HG02938 (cell line): ENCODE results near the gene TNFAIP8L3.

Source experiments
- ATAC-seq: cut with Tn5 transposase; IDR thresholded peaks from one replicate; pipeline ENCODE4 v1.9.1; 2021; ENCODE audit warnings: mild to moderate bottlenecking, moderate library complexity; ENCODE audit not compliant: unreplicated experiment

TNFAIP8L3 gene

DNA sequence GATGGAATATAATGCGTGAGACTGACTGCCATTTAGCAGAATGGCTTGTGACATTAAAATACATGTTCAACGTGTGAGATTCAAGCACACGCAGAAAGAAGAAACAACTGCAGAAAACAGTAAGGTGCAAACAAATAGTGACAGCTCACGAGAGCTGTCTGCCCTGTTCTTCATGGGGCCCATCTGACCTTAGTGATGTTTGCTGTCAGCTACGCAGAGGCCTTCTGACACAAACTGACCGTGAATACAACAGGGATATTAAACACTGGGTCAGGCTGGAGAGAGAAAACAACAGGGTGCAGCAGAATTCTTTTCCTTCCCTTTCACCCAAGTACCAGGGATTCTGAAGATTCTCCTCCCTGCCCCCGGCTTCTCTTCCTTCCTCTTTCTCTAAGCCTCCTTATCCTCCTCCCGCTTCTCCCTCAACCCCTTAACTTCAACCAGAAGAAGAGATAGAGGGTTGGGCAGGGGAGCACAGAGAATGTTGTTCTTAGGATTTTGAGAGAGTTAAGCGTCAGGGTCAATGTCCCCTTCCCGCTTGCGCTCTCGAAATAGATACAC is 2.1 kb downstream of the TNFAIP8L3 start:
- ATAC-seq: no peak

DNA sequence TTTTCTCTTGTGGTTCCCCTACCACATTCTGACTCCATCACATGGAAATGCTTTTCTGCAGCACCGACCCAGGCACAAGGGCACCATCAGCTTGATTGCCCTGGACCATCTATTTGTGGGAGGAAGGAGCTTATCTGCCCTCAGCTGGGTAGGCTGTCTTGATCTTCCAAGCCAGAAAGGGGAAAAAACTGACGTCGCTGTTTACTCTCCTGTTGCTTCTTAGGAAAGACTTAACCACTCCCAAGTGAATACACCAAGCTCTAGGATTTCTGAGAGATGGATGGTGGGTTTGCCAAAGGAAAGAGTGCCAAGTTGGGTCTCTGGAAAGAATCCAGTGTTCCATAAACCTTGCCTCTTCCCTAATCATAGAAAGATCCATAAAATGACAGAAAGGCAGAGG is 4.0 kb downstream of the TNFAIP8L3 start:
- ATAC-seq: no peak

DNA sequence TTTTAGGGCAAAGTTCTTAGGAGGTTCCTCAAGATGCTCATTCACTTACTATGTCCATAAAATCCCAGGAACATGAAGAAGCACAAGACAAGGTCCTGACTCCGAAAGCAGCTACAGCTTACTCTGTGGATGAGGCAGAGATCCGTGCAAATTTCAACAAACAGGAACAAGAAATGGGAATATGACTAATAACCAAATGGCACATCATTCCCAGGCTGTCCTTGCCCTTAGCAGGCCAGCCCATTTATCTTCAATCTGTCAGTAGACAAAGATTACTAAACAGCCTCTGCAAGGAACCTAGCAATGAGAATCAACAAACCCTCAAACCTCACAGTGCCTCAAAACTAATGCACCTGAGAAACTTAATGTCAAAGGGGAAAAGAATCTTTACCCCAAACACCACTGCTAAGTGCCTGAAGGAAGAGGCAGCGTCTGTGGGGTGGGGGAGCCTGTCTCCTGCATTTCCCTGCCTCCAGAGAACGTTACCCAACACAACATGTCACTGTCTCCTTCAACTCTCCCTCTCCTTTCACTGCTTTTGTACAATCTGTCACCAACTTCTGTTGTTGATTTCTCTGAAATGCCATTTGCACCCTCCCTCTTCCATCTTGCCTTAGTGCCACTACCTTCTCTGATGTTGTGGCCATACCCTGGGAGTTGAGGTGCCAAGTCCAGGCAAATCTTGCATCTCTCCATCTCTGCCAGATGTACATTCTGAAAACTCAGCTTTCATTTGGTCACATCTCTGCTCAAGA is 4.8 kb downstream of the TNFAIP8L3 start:
- ATAC-seq: no peak

DNA sequence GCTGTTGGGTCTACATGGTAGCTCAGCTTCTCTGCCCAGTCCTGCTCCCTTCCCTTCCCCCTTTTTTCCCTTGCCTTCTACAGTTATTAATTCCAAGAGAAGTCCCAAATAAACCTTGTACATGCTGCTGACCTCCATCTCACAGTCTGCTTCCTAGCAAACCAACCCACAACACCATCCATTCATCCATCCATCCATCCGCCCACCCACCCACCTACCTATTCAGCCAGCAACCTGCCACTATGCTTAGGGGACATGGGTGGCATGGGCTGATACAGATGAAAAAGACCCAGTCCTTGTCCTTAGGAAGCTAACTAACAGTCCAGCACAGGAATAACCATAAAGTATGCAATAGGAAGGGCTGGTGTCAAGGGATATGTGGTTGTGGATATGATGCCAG is 5.7 kb downstream of the TNFAIP8L3 start:
- ATAC-seq: no peak

DNA sequence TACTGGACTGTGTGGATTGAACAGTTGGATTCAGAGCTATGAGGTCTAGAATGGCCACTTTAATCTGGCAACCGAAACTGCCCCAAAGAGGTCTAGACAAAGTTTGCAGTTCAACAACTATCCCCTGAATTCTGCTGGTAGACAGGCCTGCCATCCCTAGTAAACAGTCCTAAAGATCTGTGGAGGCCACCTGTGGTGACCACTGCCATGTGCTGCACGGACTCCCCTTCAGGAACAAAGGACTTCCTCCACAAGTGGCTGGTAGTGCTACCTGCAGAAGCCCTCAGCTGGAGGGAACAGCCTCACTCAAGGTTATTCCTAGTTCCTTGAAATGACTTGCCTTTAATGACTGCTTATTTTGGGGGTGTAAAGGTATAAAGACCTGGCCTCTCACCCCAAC is 6.1 kb downstream of the TNFAIP8L3 start:
- no peak for ATAC-seq

DNA sequence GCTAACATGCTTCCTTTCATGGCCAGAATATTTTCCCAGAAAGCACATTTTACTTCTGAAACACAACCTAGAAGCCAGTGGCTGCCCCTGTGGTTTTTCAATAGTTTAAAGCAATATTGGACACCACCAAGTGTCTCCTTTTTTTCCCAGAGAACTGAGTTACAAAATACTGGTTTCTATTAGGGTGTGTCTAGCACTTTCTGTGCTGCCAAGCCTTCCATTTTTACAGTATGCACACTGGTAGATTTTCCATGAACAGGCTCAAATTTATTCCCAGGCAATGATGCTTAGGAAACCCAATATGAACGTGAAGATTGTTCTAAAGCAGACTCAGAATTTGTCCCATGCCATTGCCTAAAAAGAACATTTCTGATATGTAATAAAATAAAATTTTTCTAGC is 7.2 kb downstream of the TNFAIP8L3 start:
- ATAC-seq: no peak

DNA sequence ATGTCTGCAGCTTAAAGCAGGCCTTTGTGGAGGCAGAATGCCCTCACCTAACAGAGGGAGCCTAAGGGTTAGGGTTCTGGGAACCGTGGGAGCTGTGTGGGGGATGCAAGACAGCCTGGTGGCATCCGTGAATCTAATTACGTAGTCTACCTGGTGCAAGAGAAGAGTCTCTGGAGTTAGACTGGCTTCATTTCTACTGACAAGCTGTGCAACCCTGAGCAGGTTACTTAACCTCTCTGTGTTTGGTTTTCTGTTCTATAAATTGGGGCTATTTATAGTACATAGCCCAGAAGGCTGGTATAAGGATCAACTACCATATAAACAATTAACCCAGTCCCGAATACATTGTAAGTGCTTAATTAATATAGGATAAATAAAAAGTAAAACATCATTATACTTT is 8.3 kb downstream of the TNFAIP8L3 start:
- ATAC-seq: no peak

DNA sequence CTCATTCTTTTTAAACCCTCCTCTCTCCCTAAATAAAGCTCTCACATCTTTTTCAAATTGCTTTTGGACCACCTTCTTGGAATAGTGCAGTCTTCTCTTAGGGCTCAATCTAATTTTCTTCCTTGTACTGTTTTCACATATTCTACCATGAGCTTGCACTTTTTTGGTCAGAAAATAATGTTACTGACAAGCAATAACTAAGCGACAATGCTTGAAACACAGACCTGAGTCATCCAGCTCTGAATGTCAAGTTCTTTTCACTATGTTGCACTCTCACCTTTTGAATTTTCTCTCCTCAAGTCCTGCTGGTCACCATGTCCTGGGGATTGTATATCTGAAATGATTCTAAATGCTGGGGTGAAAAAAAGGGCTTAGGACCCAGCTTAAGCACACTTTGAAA is 8.9 kb downstream of the TNFAIP8L3 start:
- ATAC-seq: no peak

DNA sequence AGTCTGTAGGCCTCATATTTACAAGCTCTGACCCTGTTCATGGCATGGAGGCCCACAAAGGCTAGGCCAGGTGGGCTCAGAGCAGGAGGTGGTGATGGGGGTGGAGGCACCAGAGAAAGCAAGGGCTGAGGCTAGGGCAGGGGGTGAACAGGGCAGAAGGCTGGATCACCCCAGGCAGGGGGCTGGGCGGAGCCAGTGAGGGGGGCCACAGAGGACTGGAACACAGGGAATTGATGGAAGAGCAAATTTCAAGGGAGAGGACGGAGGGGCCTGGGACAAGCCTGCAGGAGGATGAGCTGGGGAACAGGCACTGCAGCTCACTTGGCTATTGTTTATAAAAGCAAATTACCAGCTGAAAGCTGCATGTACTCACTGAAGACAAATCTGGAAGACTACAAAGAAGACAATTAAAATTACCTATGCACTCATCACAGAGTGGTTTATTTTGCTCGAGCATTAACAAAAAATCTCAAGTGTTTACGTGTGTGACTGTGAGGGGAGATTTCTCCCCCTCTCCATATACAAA is 11.0 kb downstream of the TNFAIP8L3 start:
- no peak for ATAC-seq

DNA sequence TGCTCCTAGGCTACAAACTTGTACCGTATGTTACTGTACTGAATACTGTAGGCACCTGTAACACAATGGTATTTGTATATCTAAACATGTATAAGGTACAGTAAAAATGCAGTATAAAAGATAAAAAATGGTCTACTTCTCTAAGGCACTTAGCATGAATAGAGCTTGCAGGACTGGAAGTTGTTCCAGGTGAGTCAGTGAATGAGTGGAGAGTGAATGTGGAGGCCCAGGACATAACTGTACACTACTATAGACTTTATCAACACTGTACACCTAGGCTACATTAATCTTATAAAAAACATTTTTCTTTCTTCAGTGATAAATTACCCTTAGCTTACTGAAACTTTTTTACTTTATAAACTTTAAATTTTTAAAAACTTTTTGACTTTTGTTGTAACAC is 12.5 kb downstream of the TNFAIP8L3 start:
- ATAC-seq: no peak

DNA sequence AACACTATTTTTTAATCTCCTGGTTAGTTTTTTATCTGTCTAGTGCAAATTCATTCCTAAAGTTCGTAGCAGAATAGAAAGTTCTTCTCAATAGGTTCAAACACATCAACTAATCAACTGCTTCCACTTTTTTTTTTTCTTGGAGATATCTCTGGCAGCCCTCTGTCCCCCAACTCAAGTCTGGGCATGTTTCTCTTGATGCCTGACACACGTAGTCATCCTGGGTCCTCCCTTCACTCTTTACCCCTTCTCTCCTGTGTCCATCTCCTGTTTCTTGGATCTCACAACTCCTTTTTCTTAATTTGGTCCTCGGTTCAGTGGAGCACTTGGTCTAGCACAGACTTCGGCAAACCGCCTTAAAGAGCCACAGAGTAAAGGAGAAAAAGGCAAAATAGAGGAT is 14.4 kb downstream of the TNFAIP8L3 start:
- ATAC-seq: no peak

DNA sequence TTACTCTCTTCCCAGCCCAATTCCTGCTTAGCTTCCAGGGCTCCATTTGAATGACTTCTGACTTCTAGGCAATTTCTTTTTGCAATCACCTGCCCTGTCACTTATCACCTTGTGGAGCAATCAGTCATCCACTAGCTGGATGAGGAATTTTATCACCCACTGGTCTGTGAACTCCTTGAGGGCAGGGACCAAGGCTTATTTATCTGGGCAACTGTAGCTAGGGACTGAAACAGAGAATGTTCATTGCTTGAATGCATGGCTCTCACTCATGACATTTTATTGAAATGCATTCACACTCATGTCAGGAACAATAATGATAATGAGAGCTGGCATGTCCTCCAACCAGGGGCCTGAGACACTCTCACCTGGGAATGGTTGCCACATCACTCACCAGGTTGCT is 15.5 kb downstream of the TNFAIP8L3 start:
- no peak for ATAC-seq

DNA sequence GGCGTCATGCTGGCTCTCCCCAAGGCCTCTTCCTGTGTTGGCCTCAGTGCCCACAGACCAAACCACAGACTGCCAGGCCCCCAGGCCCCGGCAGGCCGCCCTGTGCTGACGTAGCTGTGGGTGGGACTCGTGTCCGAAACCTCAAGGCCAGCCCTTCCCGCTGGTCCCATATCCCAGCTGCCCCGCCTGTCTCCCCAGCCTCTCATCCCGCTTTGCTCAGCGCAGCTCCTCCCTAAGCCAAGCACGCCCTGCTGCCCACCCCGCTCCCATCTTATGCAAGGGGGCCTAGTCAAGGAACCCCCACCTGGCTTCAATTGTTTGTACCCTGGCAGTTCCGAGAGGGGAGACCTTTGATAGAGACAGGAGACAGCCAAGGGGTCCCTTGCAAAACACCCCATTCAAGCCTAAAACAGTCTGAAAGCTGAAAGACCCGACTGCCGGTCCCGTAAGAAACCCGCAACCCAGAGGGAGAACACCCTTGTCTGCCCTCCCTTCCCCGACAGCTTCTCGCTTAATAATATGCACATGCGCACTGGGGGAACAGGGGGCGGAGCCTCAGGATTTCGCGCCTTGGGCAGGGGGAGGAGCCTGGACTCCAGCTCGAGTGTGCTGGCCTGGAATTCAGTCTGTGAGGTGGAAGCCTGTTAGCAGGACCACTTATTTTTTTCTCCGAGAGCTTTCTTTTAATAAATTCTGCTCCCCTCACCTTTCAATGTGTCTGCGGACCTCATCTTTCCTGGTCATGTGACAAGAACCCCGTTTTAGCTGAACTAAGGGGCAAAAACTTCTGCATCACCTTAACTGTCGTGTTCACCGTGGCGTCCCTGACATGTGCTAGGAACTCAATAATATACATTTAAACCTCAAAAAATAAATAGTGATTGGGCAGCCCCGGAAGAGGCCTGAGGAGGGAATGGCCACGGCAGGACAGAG is 17.2 kb downstream of the TNFAIP8L3 start:
- peak; percentile 61 for ATAC-seq

DNA sequence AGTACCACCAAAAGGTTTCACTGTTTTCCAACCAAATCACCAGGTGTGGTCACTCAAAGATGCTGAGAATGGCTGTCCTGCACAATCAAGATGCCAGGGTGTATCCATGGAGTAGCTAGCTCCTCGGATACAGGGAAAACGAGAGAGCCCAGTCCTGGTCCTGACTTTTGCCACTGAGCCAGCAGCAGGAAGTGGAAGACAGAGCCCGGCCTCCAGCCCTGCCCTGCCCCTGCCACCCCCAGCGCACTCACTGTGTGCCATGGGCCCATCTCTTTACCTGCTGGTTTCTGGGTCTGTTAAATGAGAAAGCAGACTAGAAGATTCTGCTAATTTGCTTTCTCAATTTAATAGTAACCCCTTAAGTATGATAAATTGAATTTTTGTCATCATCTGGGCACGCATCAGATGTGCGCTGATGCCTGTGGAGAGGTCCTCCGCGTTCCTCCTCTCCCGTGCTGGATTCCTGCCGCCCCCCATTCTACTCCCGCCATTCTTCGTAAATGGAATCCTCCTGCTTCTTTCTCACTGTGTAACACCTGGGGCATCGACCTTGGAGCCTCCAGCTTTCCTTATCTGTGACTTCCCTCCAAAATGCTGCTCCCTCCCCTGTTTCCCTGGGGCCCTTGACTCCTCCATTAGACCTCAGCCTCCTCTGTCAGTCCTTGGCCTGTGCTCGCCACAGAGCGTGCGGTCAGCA is 18.0 kb downstream of the TNFAIP8L3 start:
- no peak for ATAC-seq

DNA sequence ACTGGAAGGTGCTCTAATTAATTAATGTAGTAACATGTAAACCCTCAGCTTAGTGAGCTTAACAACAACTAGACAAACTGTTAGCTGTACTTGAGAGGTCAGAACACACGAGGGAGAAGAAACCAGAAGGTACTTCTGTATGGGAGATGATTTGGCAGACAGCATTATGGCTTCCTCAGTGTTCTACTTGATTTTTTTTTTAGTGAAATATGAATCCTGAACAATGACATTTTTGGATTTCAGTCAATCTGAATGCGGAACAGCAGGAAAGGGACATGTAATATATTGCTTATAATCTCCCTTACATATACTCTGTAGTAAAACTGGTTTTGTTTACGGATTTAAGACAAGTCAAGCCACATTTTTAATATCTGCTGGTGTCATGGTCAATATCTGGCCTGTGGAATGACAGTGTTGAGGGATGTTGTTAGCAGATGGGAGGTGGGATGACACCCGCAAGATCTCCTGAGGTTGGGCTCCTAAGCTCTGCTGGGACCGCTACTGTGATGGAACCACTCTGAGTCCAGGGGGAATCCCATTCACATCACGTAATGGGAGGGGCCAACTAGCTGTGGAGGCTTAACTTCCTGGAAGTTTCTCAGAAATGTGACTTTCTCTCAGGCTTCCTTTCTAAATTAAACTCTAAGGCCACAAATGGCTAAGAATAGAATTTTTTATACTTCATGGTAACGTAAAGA is 18.7 kb downstream of the TNFAIP8L3 start:
- no peak for ATAC-seq

DNA sequence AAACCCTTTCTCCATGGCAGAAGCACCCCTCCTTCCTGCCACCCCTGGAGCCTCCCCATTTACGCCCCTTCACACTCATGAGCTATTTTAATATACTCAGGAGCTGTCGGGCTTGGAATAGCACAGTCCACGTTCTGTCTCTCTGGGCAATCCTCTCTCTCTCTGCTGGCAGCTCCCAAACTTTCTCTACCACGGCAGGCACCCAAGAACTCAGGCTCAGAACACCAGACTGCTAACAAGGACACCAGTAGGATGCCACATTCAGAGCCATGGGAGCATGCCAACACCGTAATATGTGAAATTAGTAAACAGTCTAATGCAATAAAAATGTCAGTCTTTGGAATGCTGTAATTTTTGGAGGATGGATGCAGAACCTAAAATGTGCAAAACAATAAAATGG is 19.3 kb downstream of the TNFAIP8L3 start:
- ATAC-seq: no peak

DNA sequence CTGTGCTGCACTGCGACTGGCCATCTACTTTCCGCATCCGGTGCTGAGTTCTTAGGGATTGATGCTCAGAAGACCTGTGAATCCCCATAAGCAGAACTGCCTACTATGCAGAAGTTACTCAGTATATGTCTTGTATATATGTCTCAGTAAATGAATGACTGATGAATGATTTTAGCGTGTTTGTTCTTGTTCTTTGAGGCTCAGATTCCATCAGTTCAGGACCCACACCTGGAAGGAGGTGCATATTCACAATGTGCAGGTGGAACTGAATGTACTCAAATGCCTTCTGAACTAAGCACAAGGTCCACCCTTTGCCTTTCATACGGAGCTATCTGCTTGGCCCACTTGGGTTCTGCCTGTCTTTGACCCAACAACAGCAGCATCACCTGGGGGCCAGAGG is 19.8 kb downstream of the TNFAIP8L3 start:
- ATAC-seq: no peak

DNA sequence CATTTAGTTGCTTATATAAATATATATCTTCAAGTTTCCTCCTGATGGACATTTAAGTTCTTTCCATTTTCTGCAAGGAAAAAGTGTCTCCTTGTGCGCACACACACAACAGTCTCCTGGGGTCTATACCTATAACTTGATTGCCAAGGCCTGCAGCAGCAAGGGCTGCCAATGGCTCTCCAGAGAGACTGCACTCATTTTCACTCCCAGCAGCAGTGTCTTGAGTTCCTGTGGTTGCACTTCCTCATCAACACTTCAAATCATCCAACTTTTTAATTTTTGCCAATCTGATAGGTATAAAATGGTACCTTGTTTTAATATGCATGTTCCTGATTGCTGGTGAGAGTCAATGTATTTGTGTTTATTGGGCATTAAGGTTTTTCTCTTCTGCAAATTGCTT is 23.1 kb downstream of the TNFAIP8L3 start:
- ATAC-seq: no peak

DNA sequence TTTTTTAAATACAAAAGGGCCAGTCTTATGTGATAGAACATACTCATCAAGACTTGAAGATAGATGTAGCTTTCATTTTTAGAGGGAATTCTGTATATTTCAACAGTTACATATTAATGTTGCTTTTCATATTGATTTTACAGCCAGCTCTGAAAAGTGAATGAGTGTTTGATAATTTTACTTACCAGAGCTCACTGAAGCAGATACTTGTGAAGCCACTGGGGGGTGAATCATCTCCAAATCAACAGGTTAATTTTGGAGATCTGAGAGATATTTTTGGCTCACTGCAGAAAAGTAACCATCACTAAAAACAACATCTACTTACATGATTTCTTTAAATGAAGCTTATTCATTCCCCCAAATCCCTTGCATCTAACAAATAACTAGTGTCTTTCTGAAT is 24.7 kb downstream of the TNFAIP8L3 start:
- ATAC-seq: no peak

DNA sequence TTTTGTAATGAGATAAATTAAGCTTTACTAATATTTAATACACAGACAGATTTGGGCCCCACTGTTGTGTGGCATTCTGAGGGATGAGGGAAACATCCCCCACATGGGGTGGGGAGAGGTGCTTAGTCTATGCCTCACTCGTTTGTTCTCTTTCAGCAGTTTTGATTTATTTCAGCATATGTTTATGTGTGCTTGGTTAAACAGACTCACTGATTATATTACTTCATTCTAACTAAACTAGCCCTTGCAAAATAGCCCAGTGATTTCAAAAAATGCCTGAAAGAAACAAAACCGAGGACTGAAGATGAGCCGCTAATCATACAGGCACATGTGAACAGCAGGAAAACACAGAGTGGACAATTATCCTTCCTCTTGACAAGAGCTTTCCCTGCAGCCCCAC is 27.2 kb downstream of the TNFAIP8L3 start:
- no peak for ATAC-seq
